Mucosa of rectum (tissue), 2 donors: ENCODE data around the gene LPCAT1.

Experiments used
- H3K27ac ChIP-seq, 2 donors: one replicate each; pipeline ENCODE4 v1.7.0; 2013; ENCODE audit warnings: inconsistent platforms in 2 of 2, low read depth in 2 of 2, low read length in 2 of 2
- H3K27me3 ChIP-seq, 2 donors: one replicate each; pipeline ENCODE4 v1.7.0; 2013; ENCODE audit warnings: low read length in 2 of 2; ENCODE audit not compliant: control insufficient read depth in 2 of 2, insufficient read depth in 2 of 2
- H3K36me3 ChIP-seq, 2 donors: one replicate each; pipeline ENCODE4 v1.7.0; 2013; ENCODE audit warnings: low read length in 2 of 2; ENCODE audit not compliant: control insufficient read depth in 2 of 2, insufficient read depth in 2 of 2
- H3K4me1 ChIP-seq, 2 donors: one replicate each; pipeline ENCODE4 v1.7.0; 2013; ENCODE audit warnings: low read length in 2 of 2, mild to moderate bottlenecking in 1 of 2; ENCODE audit not compliant: control insufficient read depth in 2 of 2, insufficient read depth in 2 of 2
- H3K4me3 ChIP-seq, 2 donors: one replicate each; pipeline ENCODE4 v1.7.0; 2013; ENCODE audit warnings: low read length in 2 of 2
- H3K9ac ChIP-seq, 2 donors: one replicate each; pipeline ENCODE4 v1.7.0; 2013; ENCODE audit warnings: low read length in 2 of 2, low read depth in 1 of 2, mild to moderate bottlenecking in 1 of 2
- H3K9me3 ChIP-seq, 2 donors: one replicate each; pipeline ENCODE4 v1.7.0; 2013; ENCODE audit warnings: low read length in 2 of 2; ENCODE audit not compliant: control insufficient read depth in 2 of 2
- donor health status: healthy.
- donor health status: Normal muscosa, but diverticular disease.

The LPCAT1 gene

GRCh38 chr5:1485579-1486118 is 38.1 kb downstream of the LPCAT1 start:
- H3K27ac ChIP-seq, result no peak overlapping the region
- H3K9ac ChIP-seq, result no peak overlapping the region
- H3K9me3 ChIP-seq, result no peaks in the 10 kb centered on the region
- peaks cover 11 to 15% of the 10 kb centered on the region in 2 donors for H3K36me3 ChIP-seq
- H3K4me1 ChIP-seq, result peaks cover 0 to 3% of the 10 kb centered on the region in 2 donors
- no peaks in the 10 kb centered on the region for H3K27me3 ChIP-seq
- no peak overlapping the region for H3K4me3 ChIP-seq

- H3K36me3 ChIP-seq, result peaks cover 11 to 15% of the 10 kb centered on the region in 2 donors
These were observed 38.8 kb downstream of the LPCAT1 start for GRCh38 chr5:1484730-1485578.

GRCh38 chr5:1483856-1484729 is 39.7 kb downstream of the LPCAT1 start:
- H3K36me3 ChIP-seq, result peaks cover 11 to 15% of the 10 kb centered on the region in 2 donors
- no peaks in the 10 kb centered on the region for H3K9me3 ChIP-seq
- H3K27me3 ChIP-seq, result no peaks in the 10 kb centered on the region
- H3K27ac ChIP-seq, result no peak overlapping the region
- no peaks in the 10 kb centered on the region for H3K4me1 ChIP-seq
- no peak overlapping the region for H3K9ac ChIP-seq
- H3K4me3 ChIP-seq, result no peak overlapping the region

More at GRCh38 chr5:1484730-1485578, 38.8 kb downstream of the LPCAT1 start:
- Histone ChIP-seq H3K9ac (no peak overlapping the region), H3K27ac (no peak overlapping the region), H3K4me1 (peaks cover 0 to 2% of the 10 kb centered on the region in 2 donors), H3K9me3 (no peaks in the 10 kb centered on the region), H3K27me3 (no peaks in the 10 kb centered on the region), H3K4me3 (no peak overlapping the region)

- Histone ChIP-seq H3K4me1 (no peaks in the 10 kb centered on the region), H3K27ac (no peak overlapping the region), H3K36me3 (peaks cover 11 to 15% of the 10 kb centered on the region in 2 donors), H3K9ac (no peak overlapping the region), H3K27me3 (no peaks in the 10 kb centered on the region), H3K9me3 (no peaks in the 10 kb centered on the region), H3K4me3 (no peak overlapping the region)
These were observed 40.7 kb downstream of the LPCAT1 start for GRCh38 chr5:1483064-1483463.

- H3K36me3 ChIP-seq, result peaks cover 8 to 11% of the 10 kb centered on the region in 2 donors
- no peak overlapping the region for H3K27ac ChIP-seq
- H3K9me3 ChIP-seq, result no peaks in the 10 kb centered on the region
These were observed 41.8 kb downstream of the LPCAT1 start for GRCh38 chr5:1481959-1482331.

GRCh38 chr5:1481266-1481958 is 42.3 kb downstream of the LPCAT1 start:
- Histone ChIP-seq H3K4me1 (no peaks in the 10 kb centered on the region), H3K36me3 (peaks cover 8 to 11% of the 10 kb centered on the region in 2 donors), H3K9me3 (no peaks in the 10 kb centered on the region), H3K27ac (no peak overlapping the region), H3K27me3 (no peaks in the 10 kb centered on the region), H3K4me3 (no peak overlapping the region), H3K9ac (no peak overlapping the region)

More at GRCh38 chr5:1481959-1482331, 41.8 kb downstream of the LPCAT1 start:
- Histone ChIP-seq H3K27me3 (no peaks in the 10 kb centered on the region), H3K4me1 (no peaks in the 10 kb centered on the region), H3K4me3 (no peak overlapping the region), H3K9ac (no peak overlapping the region)

- H3K27ac ChIP-seq, result peak overlapping the region in 1 of 2 donors; percentile 4
- H3K9ac ChIP-seq, result no peak overlapping the region
- no peak overlapping the region for H3K4me3 ChIP-seq
- H3K9me3 ChIP-seq, result no peaks in the 10 kb centered on the region
- no peaks in the 10 kb centered on the region for H3K27me3 ChIP-seq
- peaks cover 6 to 8% of the 10 kb centered on the region in 2 donors for H3K36me3 ChIP-seq
- H3K4me1 ChIP-seq, result no peaks in the 10 kb centered on the region
These were observed 43.0 kb downstream of the LPCAT1 start for GRCh38 chr5:1480806-1481205.

- Histone ChIP-seq H3K9me3 (no peaks in the 10 kb centered on the region), H3K27me3 (no peaks in the 10 kb centered on the region), H3K36me3 (peaks cover 2 to 9% of the 10 kb centered on the region in 2 donors), H3K4me3 (no peak overlapping the region), H3K9ac (no peak overlapping the region), H3K27ac (peak overlapping the region in 1 of 2 donors; percentile 32), H3K4me1 (no peaks in the 10 kb centered on the region)
These were observed 43.5 kb downstream of the LPCAT1 start for GRCh38 chr5:1480217-1480616.

- Histone ChIP-seq H3K27ac (peak overlapping the region; percentile 1 to 32), H3K4me1 (no peaks in the 10 kb centered on the region), H3K27me3 (no peaks in the 10 kb centered on the region), H3K9ac (no peak overlapping the region), H3K36me3 (peaks cover 2 to 14% of the 10 kb centered on the region in 2 donors), H3K4me3 (no peak overlapping the region), H3K9me3 (no peaks in the 10 kb centered on the region)
These were observed 44.1 kb downstream of the LPCAT1 start for GRCh38 chr5:1479581-1480188.
